ENCODE data around the gene DMP1.
"Not testable (repeated sequence)": the region's sequence is repeated elsewhere in the genome, so short reads cannot be mapped to it uniquely, and the experiment has no call there.

Gene DMP1

DNA sequence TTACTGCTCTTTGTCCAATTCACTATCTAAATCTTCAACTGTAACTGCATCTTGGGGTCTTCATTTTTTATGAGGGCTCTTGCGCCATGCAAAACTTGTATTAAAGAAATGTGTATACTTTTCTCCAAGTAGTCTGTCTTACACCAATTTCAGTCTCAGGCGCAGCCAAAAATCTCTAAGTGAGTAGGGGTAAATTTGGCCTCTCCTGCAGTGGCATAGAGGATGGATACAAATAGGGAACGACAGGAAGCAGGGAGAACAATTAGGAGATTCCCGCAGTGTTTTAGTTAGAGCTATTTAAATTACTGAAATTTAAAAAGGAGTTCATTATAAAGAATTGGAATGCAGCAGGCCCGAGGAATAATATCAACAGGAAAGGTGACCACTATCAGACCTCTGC is 30.2 kb downstream of the DMP1 start:
- DNase-seq (ENCODE audit: low read depth in 2 of 2): no peak

DNA sequence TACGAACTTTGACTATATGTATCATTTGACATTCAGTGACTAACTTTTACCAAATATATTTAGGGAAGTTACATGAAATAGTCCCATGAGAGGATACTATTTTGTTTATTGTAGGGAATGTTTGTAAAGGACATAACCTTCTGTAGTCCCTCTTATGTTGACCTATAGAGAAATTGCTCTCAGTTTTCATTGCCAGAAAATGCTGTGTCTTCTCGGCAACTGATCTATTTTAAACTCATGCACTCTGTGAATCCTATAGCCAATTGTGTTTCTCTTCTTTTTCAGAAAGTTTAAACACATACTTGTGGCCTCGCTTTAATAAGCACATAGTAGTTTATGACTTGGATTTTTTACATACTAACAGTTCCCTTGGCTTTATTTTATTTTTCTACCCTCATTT is 38.2 kb downstream of the DMP1 start:
- DNase-seq (ENCODE audit: low read depth in 2 of 2): no peak

- DNase-seq (ENCODE audit: low read depth in 2 of 2): not testable (repeated sequence)
Observed at GRCh38 chr4:87690947-87691346, 40.9 kb downstream of the DMP1 start.

DNA sequence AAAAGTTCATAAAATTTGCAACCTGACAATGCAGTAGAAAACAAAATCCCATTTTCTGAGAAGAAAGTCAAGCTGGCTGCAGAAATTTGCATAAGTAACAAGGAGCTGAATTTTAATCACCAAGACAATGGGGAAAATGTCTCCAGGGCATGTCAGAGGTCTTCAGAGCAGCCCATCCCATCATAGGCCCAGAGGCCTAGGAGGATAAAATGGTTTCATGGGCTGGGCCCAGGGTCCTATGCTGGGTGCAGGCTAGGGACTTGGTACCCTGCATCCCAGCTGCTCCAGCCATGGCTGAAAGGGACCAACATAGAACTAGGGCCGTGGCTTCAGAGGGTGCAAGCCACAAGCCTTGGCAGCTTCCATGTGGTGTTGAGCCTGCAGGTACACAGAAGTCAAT is 42.0 kb downstream of the DMP1 start:
- DNase-seq (ENCODE audit: low read depth in 2 of 2): not testable (repeated sequence)

- no peak for DNase-seq (ENCODE audit: low read depth in 2 of 2)
Observed at GRCh38 chr4:87697272-87697671, 47.2 kb downstream of the DMP1 start.

GRCh38 chr4:87697945-87698344 is 47.9 kb downstream of the DMP1 start:
- no peak for DNase-seq (ENCODE audit: low read depth in 2 of 2)

- no peak for DNase-seq (ENCODE audit: low read depth in 2 of 2)
Observed at GRCh38 chr4:87698394-87698793, 48.3 kb downstream of the DMP1 start.

DNA sequence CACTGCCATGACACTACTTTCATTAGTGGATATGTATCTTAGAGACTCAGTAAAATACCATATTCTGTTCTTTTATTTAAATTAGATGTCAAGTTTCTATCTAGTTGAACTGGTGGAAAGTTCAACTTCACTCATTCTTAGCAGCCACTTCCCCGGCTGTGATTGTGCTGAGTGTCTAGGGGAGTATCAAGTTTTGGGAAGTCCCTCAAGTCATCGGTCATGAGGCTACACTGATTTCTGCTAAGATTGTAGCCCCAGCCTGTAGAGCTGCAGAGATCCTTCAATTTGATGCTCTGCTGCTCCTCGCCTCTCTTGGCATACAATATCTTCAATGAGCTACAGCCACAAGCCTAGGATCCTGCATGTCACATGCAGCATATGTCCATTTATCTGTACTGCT is 53.9 kb downstream of the DMP1 start:
- no peak for DNase-seq (ENCODE audit: low read depth in 2 of 2)

DNA sequence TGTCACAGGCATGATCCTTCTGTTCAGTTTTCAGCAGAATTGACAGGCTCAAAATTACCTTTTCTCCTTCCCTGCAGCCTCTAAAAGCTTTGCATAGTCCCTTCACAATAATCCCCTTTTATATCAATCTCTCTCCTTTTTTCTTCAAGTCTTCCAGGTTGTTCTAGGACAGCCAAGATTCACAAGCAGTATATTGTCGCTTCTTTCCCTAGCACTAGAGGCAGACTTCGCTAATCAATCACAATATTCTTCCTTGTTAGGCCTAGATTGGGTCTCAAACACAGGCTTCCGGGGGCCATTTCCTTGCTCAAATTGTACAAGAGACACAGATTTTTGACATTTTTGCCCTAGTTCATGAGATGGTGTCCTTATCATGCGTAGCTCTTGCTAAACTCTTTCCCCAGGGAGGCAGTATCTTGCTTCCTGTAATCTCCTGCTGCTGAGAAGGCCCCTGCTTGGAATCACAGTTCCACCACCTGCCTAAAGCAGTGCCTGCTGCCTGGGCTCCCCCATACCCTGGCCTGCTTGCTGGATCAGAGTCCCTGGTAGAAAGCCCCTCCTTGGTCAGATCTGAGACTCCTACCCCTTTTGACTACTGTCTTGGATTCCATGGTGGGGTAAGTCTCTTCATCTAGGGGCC is 57.3 kb downstream of the DMP1 start:
- no peak for DNase-seq (ENCODE audit: low read depth in 2 of 2)

All from stimulated activated CD8-positive, alpha-beta memory T cell treated with anti-CD3 and anti-CD28 coated beads, Interleukin-7, amount 100 ng/mL, for 1 hour (primary cell).